Skin epidermis (tissue), 12 donors: ENCODE data around the gene CBLIF.
"Not testable (repeated sequence)": the region's sequence is repeated elsewhere in the genome, so short reads cannot be mapped to it uniquely, and the experiment has no call there.

Source experiments
- H3K27ac ChIP-seq, 21 experiments: fragments of 200-600 bp; sonication (generic) in 11 of 21; one replicate each; pipeline ENCODE4 v1.5.0; 2020; ENCODE audit warnings: mild to moderate bottlenecking in 3 of 21, inconsistent platforms in 2 of 21, moderate library complexity in 2 of 21
- H3K4me3 ChIP-seq, 7 experiments: fragments of 200-600 bp; sonication (generic) in 2 of 7; one replicate each; pipeline ENCODE4 v1.5.0; 2020; ENCODE audit warnings: inconsistent platforms in 2 of 7, mild to moderate bottlenecking in 2 of 7, moderate library complexity in 1 of 7

CBLIF gene

GRCh38 chr11:59845399-59845798, at the start of gene CBLIF:
CBLIF (minus strand) TSS chr11:59845499; CDS start chr11:59845453, 46 bp downstream.
- H3K4me3 ChIP-seq, result no peak within 1 kb of the TSS
- H3K27ac ChIP-seq, result no peak within 1 kb of the TSS

GRCh38 chr11:59894616-59895015, 49.3 kb upstream of the CBLIF start:
- Histone ChIP-seq H3K4me3 (no peak overlapping the region), H3K27ac (no peak overlapping the region)

- no peak overlapping the region for H3K27ac ChIP-seq
- H3K4me3 ChIP-seq, result no peak overlapping the region
Observed at GRCh38 chr11:59891781-59892181, 46.5 kb upstream of the CBLIF start.

- H3K4me3 ChIP-seq, H3K27ac ChIP-seq: not testable (repeated sequence)
Observed at GRCh38 chr11:59887156-59887555, 41.9 kb upstream of the CBLIF start.

- Histone ChIP-seq H3K27ac (no peak overlapping the region), H3K4me3 (no peak overlapping the region)
Observed at GRCh38 chr11:59883597-59883996, 38.3 kb upstream of the CBLIF start.

- no peak overlapping the region for H3K27ac ChIP-seq
- H3K4me3 ChIP-seq, result no peak overlapping the region
Observed at GRCh38 chr11:59879567-59879966, 34.3 kb upstream of the CBLIF start.

- H3K27ac ChIP-seq, result no peak within 1 kb of the TSS
- no peak within 1 kb of the TSS for H3K4me3 ChIP-seq
Observed at GRCh38 chr11:59878575-59878974, 33.3 kb upstream of the CBLIF start, which contains the start of gene OOSP3. OOSP3 (plus strand) TSS chr11:59878782; CDS start chr11:59878809, 27 bp downstream.

GRCh38 chr11:59877784-59878183, 32.5 kb upstream of the CBLIF start:
- Histone ChIP-seq H3K4me3 (no peak overlapping the region), H3K27ac (no peak overlapping the region)

- Histone ChIP-seq H3K27ac (no peak overlapping the region), H3K4me3 (no peak overlapping the region)
Observed at GRCh38 chr11:59877325-59877724, 32.0 kb upstream of the CBLIF start.

GRCh38 chr11:59875856-59876519, 30.7 kb upstream of the CBLIF start:
- no peak overlapping the region for H3K4me3 ChIP-seq

GRCh38 chr11:59872076-59872475, 26.8 kb upstream of the CBLIF start:
- Histone ChIP-seq H3K27ac (no peak overlapping the region), H3K4me3 (no peak overlapping the region)

More at GRCh38 chr11:59875856-59876519, 30.7 kb upstream of the CBLIF start:
- no peak overlapping the region for H3K27ac ChIP-seq

GRCh38 chr11:59867946-59868345, 22.6 kb upstream of the CBLIF start:
- Histone ChIP-seq H3K27ac (no peak overlapping the region), H3K4me3 (no peak overlapping the region)

- H3K4me3 ChIP-seq, result no peak overlapping the region
- H3K27ac ChIP-seq, result no peak overlapping the region
Observed at GRCh38 chr11:59866836-59867235, 21.5 kb upstream of the CBLIF start.

- H3K27ac ChIP-seq, result no peak within 1 kb of the TSS
- no peak within 1 kb of the TSS for H3K4me3 ChIP-seq
Observed at GRCh38 chr11:59866397-59866796, 21.1 kb upstream of the CBLIF start, which contains the start of gene TCN1. TCN1 (minus strand) TSS chr11:59866487; CDS start chr11:59866470, 17 bp downstream.

GRCh38 chr11:59865031-59865430, 19.7 kb upstream of the CBLIF start:
- Histone ChIP-seq H3K4me3 (no peak overlapping the region), H3K27ac (no peak overlapping the region)

- H3K27ac ChIP-seq, result no peak overlapping the region
Observed at GRCh38 chr11:59862252-59862651, 17.0 kb upstream of the CBLIF start.

GRCh38 chr11:59859673-59860072, 14.4 kb upstream of the CBLIF start:
- Histone ChIP-seq H3K4me3 (no peak overlapping the region), H3K27ac (no peak overlapping the region)

More at GRCh38 chr11:59862252-59862651, 17.0 kb upstream of the CBLIF start:
- H3K4me3 ChIP-seq, result no peak overlapping the region

GRCh38 chr11:59857439-59858434, 12.4 kb upstream of the CBLIF start:
- no peak overlapping the region for H3K4me3 ChIP-seq
- H3K27ac ChIP-seq, result peak overlapping the region in 4 of 21 experiments; percentile 6 to 64 (median 52)

- Histone ChIP-seq H3K27ac (no peak overlapping the region), H3K4me3 (no peak overlapping the region)
Observed at GRCh38 chr11:59854871-59855270, 9.6 kb upstream of the CBLIF start.

- H3K27ac ChIP-seq, H3K4me3 ChIP-seq: not testable (repeated sequence)
Observed at GRCh38 chr11:59851416-59851815, 6.1 kb upstream of the CBLIF start.

- not testable (repeated sequence) for H3K4me3 ChIP-seq, H3K27ac ChIP-seq
Observed at GRCh38 chr11:59849551-59849950, 4.3 kb upstream of the CBLIF start.
